H4 (cell line): ENCODE measurements around the gene FCGR3A. TPM values are rescaled to one million over a fixed set of nuclear protein-coding genes. Genes with fewer than 3 reads are reported as not detected.
"Not testable (repeated sequence)": the region's sequence is repeated elsewhere in the genome, so short reads cannot be mapped to it uniquely, and the experiment has no call there.

Experiments
- DNase-seq: peaks from one replicate; pipeline ENCODE4 v3.0.0-alpha.2; 2015; ENCODE audit warnings: low spot score
- total RNA-seq: library from RNA; depleted of rRNA; stranded (reverse); fragments of >200 nt; shearing (Covaris generic); gene quantifications from 2 replicates; pipeline ENCODE4 v1.2.3, GENCODE V29; 2014

FCGR3A gene
- total RNA-seq, 1 experiment from 2014 or later: not detected

- peak; percentile 69 for DNase-seq
Measured at GRCh38 chr1:161530671-161531641, 18.7 kb downstream of the FCGR3A start.

DNA sequence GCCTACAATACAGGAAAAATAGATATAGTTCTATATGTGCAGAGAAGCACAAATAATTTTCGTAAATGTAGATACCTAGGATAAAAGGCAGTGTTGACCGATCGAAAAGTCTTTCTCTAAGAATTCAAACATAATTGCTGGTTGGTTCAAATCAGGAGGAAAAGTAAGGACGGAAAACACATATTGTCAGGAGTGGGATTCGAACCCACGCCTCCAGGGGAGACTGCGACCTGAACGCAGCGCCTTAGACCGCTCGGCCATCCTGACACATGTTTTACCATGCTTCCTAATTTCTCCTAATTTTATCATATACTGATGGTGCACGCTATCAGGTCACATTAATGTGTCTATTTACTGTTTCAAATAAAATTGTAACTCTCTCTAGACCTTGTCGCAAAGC, 19.5 kb downstream of the FCGR3A start:
- DNase-seq: peak; percentile 63

GRCh38 chr1:161529463-161530104, 20.0 kb downstream of the FCGR3A start:
- DNase-seq: not testable (repeated sequence)

DNA sequence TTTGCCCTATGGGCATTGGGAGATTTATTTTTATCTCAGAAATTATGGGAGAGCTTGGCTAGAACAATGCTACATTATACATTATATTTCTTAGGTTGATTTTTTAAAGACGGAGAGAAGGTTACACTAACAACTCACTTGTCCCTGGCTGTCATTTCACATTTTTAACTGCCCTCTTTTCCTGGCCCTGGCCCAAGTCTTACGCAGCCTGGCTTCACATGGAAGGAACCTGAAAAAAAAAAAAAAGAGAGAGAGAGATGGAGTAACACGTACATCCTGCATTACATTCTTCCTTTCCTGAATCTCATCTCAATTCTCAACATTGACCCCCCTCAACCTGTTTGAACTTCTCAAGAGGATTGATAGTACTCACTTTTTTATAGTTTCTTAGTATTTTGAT, 21.1 kb downstream of the FCGR3A start:
- peak; percentile 39 for DNase-seq

DNA sequence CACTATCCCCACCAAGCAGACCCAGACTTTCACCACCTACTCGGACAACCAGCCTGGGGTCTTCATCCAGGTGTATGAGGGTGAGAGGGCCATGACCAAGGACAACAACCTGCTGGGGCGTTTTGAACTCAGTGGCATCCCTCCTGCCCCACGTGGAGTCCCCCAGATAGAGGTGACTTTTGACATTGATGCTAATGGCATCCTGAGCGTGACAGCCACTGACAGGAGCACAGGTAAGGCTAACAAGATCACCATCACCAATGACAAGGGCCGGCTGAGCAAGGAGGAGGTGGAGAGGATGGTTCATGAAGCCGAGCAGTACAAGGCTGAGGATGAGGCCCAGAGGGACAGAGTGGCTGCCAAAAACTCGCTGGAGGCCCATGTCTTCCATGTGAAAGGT, 23.7 kb downstream of the FCGR3A start:
- not testable (repeated sequence) for DNase-seq

GRCh38 chr1:161525321-161525720, 24.3 kb downstream of the FCGR3A start:
- not testable (repeated sequence) for DNase-seq

GRCh38 chr1:161524742-161525291, 24.8 kb downstream of the FCGR3A start:
- not testable (repeated sequence) for DNase-seq

DNA sequence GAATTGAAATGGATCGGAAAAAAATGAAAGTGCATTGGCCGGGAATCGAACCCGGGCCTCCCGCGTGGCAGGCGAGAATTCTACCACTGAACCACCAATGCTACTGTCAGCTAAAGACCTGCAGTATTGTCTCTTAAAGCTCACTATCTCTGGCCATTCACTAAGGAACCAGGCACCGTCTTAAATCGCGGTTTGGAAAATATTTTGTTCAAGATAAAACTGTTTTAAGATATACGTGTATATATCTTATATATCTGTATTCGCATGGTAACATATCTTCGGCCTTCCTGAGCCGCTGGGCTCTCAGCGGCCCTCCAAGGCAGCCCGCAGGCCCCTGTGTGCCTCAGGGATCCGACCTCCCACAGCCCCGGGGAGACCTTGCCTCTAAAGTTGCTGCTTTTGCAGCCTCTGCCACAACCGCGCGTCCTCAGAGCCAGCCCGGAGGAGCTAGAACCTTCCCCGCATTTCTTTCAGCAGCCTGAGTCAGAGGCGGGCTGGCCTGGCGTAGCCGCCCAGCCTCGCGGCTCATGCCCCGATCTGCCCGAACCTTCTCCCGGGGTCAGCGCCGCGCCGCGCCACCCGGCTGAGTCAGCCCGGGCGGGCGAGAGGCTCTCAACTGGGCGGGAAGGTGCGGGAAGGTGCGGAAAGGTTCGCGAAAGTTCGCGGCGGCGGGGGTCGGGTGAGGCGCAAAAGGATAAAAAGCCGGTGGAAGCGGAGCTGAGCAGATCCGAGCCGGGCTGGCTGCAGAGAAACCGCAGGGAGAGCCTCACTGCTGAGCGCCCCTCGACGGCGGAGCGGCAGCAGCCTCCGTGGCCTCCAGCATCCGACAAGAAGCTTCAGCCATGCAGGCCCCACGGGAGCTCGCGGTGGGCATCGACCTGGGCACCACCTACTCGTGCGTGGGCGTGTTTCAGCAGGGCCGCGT, 25.5 kb downstream of the FCGR3A start, which contains the start of gene HSPA6:
Gene HSPA6, plus strand, starts transcription at position 724 of the 925 bp plus-strand sequence. Its CDS starts 119 bp downstream, at position 843.
- DNase-seq: peak; percentile 52

DNA sequence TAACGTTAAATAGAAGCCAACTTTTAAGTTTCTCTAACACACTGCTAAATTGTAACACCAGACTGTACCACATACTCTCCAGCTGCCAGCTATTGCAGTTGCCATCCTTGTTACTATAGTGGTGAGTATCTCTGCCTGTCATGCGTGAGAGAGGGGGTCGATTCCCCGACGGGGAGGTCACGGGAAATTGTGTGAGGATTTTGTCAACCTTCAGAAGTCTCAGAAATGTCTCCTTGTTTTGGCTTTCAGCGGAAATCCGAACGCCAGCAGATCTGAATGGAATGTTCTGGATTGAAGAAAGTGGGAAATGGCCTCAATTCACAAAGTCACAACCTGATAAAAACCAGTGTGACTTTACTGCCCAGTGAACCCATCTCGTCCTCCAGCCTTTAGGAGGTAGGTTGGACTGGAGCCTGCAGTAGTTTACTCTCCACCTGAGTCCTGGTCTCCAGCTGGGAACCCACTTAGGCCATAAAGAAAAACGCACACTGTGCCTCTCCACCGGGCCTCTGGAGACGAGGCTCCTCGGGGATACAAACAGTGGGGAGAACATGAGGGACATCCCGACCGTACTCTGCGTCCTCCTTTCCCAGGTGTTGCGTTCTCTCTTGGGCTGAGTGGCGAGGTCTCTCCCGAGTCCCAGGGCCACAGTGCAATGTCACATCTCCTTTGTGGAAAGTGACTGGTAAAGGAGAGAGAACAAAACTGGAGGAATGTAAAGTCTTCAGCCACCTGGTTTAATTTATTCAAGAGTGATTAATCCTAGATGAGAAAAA, 26.4 kb downstream of the FCGR3A start:
- DNase-seq: not testable (repeated sequence)

GRCh38 chr1:161513953-161514352, 35.7 kb downstream of the FCGR3A start:
- peak; percentile 75 for DNase-seq

GRCh38 chr1:161513448-161513780, 36.2 kb downstream of the FCGR3A start:
- not testable (repeated sequence) for DNase-seq

- DNase-seq: not testable (repeated sequence)
Measured at GRCh38 chr1:161512636-161513447, 36.8 kb downstream of the FCGR3A start.

GRCh38 chr1:161511756-161512060, 37.9 kb downstream of the FCGR3A start:
- DNase-seq: no peak

DNA sequence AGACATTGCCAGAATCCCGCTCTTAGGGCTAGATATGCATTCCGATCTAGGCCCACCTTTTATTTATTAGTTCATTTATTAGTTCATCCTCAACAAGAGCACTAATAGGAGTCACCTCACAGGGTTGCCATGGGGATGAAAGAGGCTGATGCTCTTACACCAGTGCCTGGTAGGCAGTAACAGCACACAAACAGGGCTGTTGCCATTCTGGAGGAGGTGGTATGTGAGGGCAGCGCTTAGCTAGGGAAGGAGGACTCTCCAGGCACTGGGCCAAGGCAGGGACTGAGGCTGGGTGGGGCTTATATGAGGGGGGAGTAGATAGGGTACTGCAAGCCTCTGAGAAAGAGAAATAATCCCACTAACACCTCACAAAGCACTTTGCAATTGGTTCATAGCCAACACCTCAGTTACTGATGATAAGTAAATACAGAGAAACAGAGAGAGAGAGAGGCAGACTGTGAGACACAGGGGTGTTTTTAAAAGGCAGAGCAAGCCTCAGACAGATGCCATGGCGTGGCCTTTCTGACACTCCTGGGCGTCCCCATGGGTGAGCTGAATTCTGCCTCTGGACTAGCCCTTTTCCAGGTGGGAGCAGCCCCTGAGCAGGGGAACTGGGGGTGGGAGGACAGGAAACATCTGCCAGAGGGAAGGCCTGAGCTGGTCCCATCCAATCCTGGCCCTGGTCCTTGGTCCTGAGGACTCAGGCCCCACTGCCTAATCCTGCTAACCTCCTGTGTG, 38.4 kb downstream of the FCGR3A start:
- DNase-seq: peak; percentile 44

GRCh38 chr1:161510477-161510876, 39.1 kb downstream of the FCGR3A start:
- no peak for DNase-seq

- DNase-seq: peak; percentile 51
Measured at GRCh38 chr1:161506336-161507223, 43.0 kb downstream of the FCGR3A start.

DNA sequence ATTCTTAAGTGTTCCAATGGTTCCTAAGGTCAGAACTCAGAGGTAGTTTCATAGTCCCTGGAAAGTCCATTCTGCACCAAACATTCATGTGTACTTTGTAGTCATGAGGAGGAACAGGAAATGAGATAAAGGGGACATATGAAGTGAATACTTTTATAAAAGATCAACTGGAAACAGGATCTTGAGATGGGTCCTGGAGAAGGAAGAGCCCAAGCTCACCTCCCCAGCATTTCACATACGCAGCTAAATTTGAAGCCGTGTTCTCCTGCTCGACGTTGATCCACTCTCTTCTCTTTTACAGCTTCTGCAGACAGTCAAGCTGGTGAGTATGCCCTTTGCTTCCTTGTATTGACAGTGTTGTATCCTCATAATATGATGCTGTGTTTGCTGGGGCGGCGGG, 43.9 kb downstream of the FCGR3A start:
- no peak for DNase-seq

- no peak for DNase-seq
Measured at GRCh38 chr1:161503394-161503748, 46.2 kb downstream of the FCGR3A start.
